D721Med (cell line): ENCODE data around the gene CAMK2B.

ENCODE experiments used
- DNase-seq: peaks from one replicate; pipeline ENCODE4 v3.0.0; 2011; ENCODE audit warnings: low spot score; ENCODE audit not compliant: insufficient read length
- FAIRE-seq: peaks from 2 replicates; lab custom pipeline; 2011; peaks lifted over from hg19 to GRCh38; lab: Jason Lieb, UNC
- TF ChIP-seq, protein P1 (sequence below): IDR thresholded peaks from 2 replicates; pipeline ENCODE4 v1.5.1; 2012; ENCODE audit warnings: mild to moderate bottlenecking, control low read depth; ENCODE audit not compliant: insufficient read depth; ENCODE audit errors: missing control alignments

CAMK2B gene

DNA sequence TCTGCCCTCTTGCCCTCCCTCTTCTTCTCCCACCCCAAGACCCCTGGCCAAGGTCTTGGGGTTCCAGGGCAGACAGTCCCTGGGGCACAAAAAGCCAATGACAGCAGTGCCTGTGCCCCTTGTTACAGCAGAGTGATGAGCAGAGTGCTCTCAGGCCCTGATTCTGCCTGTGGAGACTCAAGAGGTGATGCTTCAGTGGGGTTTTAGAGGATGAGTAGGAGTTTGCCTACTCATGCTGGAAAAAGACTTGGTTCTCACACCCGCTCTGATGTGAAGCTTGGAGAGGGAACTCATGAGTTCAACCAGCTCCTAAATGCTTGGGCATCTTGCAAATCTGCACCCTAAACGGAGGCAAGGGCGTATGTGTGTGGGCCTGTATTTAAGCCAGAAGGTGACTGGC, 58.2 kb downstream of the CAMK2B start:
- FAIRE-seq = no peak
- TF ChIP-seq, protein P1, sequence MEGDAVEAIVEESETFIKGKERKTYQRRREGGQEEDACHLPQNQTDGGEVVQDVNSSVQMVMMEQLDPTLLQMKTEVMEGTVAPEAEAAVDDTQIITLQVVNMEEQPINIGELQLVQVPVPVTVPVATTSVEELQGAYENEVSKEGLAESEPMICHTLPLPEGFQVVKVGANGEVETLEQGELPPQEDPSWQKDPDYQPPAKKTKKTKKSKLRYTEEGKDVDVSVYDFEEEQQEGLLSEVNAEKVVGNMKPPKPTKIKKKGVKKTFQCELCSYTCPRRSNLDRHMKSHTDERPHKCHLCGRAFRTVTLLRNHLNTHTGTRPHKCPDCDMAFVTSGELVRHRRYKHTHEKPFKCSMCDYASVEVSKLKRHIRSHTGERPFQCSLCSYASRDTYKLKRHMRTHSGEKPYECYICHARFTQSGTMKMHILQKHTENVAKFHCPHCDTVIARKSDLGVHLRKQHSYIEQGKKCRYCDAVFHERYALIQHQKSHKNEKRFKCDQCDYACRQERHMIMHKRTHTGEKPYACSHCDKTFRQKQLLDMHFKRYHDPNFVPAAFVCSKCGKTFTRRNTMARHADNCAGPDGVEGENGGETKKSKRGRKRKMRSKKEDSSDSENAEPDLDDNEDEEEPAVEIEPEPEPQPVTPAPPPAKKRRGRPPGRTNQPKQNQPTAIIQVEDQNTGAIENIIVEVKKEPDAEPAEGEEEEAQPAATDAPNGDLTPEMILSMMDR = no peak
- no peak for DNase-seq

DNA sequence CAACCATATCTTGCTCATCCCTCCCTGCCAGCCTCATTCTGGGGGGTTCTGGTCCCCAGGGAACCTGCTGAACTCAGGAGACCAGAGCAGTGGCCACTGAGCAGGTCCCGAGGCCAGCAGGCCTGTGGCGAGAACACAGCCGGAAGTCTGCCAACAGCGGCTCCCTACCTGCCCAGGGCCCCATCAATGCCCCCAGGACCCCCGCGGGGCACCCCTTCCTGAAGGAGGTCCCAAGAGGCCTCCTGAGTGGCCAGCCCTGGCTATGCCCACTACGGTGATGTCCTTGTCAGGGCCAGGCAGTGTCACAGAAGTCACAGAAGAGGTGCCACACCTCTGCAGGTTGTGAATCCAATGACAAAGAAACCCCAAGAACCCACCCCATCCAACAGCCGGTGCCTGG, 58.9 kb downstream of the CAMK2B start:
- TF ChIP-seq, protein P1 = no peak
- no peak for FAIRE-seq
- no peak for DNase-seq

DNA sequence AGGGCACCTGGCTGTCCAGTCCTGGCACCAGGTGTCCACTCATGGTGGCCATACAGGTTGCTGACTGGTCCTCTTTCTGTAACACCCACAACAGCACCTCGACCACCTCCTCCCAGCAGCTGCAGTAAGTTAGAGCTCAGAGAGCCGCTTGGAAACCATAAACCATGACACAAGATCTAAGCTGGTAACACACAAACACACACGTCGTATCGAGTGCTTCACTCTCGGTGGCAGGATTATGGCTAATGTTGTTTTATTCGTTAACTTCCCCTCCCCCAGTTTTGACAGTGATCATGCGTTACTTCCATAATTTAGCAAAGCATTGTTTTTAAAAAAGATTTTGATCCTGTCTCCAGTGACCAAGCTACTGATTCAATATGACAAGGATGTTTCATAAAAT, 59.7 kb downstream of the CAMK2B start:
- TF ChIP-seq, protein P1 = no peak
- DNase-seq (no peak), FAIRE-seq (no peak)

DNA sequence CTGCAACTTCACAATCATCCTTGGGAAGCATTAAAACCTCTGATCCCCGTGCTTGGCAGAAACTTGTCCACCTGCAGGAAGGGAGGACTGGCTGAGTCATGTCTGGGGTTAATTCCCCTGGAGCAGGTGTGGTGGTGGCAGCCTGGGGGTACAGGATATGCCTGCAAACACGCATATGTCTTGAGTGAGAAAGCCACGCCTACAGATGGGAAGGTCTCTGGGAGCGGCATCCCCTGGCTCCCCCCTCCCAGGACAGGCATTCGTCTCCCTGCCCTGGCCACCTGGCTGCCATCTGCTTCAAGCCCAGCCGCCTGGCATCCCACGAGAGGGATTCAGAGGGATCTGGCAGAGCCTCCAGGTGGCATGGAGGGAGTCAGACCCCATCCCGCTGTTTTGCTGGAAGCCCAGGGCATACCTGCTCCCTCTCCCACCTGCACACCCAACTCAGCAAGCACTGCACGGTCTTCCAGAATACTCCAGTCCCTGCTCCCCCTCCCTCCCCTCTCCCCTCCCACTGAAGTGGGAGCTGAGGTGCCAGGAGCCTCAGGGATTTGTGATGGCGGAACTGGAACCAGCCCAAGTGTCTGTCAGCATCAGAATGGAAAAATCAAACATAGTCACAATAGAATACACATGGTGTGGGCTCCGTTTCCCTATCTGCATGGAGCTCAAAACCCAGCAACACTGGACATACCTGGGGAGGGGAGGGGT, 61.0 kb downstream of the CAMK2B start:
- DNase-seq (peak; percentile 70), FAIRE-seq (no peak)
- TF ChIP-seq, protein P1 = no peak

DNA sequence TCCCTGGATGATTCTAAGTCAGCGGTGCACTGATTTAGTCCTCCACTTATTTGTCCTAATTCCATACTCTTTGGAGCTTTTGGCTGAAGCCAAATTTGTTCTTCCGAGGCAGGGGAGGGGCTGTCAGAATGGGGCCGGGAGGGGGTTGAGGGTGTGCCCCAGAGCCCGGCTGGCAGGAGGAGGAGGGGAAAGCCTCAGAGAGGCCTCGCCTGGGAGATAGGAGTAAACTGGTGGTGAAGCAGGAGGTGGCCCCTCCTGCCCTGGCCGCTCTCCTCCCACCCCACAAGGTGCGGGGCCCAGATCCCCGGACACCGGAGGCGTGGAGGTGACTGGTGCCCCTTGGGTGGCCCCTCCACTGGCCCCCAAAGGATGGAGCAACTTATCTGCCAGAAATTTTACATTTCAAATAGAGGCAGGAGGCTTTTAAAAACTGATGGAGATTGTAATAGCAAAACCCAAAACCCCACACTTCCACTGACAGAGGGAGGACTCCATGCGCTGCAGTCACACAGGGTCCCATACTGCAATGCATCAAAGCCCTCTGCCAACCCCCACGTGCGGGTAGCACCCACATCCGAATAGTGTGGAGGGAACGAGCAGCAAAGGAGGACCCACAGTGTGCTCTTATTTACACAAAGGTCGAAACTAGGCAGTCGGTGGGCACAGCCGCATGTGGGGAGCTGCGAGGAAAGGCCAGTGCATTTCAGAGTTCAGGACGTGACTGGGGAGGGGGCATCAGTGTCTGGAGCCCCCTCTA, 61.9 kb downstream of the CAMK2B start:
- TF ChIP-seq, protein P1 = no peak
- FAIRE-seq (no peak), DNase-seq (no peak)

DNA sequence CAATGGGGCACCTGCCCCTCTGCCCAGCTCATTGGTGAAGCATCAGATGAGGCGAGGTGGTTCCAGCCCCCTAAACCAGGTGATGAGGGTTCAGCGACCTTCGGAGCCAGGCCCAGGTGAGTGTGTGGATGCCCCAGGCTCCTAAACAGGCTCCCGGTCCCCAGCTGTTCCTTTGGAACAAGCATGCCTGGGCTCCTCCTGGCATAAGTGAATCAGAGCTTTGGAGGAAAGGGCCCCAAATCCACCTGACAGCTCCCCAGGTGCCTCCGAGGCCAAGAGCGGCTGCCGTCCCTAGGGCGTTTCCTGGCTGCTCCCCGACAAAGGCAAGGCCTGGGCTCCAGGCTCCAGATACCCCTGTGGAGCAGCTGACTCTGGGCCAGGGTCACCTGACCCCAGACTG, 63.4 kb downstream of the CAMK2B start:
- DNase-seq (no peak), FAIRE-seq (no peak)
- TF ChIP-seq, protein P1 = no peak

DNA sequence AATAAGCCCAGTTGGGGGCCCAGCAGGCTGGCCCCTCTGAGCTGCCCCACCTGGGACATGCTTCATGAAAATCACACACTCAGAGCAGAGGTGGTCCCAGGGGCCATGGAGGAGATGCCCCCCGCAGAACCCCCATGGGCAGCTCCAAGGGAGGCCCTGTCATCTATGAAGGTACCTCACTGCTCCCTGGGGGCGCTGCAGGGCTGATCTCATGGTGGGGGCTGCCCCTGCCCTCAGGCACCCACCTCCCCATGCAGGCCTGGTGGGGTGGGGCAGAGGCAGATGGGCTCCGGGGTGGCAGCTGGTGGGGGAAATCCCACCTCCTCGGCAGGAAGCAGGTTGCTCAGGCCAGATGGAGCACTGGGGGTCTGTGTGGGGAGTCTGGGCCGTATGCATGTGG, 64.2 kb downstream of the CAMK2B start:
- DNase-seq (no peak), FAIRE-seq (no peak)
- TF ChIP-seq, protein P1 = no peak
